Liver (tissue), 3 donors: ENCODE data around the gene JAG2.

Source experiments
- EGR1 ChIP-seq, 2 donors: IDR thresholded peaks; 2 replicates each; pipeline ENCODE4 v1.6.1; 2016 to 2018; ENCODE audit warnings: antibody characterized with exemption in 2 of 2, low read depth in 2 of 2
- GABPA ChIP-seq, 2 donors: IDR thresholded peaks in 1 of 2; conservative IDR thresholded peaks in 1 of 2; 2 replicates each; pipeline ENCODE4 v1.6.1; 2016; ENCODE audit warnings: antibody characterized with exemption in 2 of 2, mild to moderate bottlenecking in 1 of 2, moderate library complexity in 1 of 2
- HNF4A ChIP-seq, 2 donors: conservative IDR thresholded peaks; 2 replicates each; pipeline ENCODE4 v1.6.1; 2016; ENCODE audit warnings: antibody characterized with exemption in 2 of 2, mild to moderate bottlenecking in 2 of 2
- YY1 ChIP-seq: IDR thresholded peaks from 2 replicates; pipeline ENCODE4 v1.6.1; 2016; ENCODE audit warnings: antibody characterized with exemption, mild to moderate bottlenecking
- TF ChIP-seq, protein P1 (sequence below): IDR thresholded peaks from 2 replicates; pipeline ENCODE4 v1.6.1; 2016; ENCODE audit warnings: antibody characterized with exemption
- TF ChIP-seq, protein P2 (sequence below): fragments of 150-350 bp; IDR thresholded peaks from 2 replicates; pipeline ENCODE4 v1.5.1; 2017; ENCODE audit warnings: improper control_type of control experiment, low read depth, low read length; ENCODE audit not compliant: missing input control
- donor health status: healthy.
- donor health status: healthy.

DNA sequence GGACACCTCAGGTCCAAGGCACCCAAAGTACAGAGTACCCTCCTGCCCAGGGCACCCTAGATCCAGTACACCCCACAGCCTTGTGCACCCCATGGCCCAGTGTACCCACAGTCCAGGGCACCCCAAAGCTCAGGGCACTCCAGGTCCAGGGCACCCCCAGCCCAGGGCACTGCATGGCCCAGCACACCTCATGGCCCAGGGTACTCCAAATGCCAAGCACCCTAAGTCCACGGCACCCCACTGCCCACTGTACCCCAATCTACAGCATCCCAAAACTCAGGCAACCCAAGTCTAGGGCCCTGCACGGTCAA is 6.0 kb downstream of the JAG2 start:
- TF ChIP-seq EGR1 (IDR thresholded peaks at IDR 0.05; ENCODE audit: low read depth in 2 of 2) (no peak), HNF4A (conservative IDR thresholded peaks at IDR 0.05) (no peak), YY1 (no peak), GABPA (IDR thresholded peaks at IDR 0.05 in 1 of 2, conservative IDR thresholded peaks at IDR 0.05 in 1 of 2) (no peak)
- TF ChIP-seq, protein P1, sequence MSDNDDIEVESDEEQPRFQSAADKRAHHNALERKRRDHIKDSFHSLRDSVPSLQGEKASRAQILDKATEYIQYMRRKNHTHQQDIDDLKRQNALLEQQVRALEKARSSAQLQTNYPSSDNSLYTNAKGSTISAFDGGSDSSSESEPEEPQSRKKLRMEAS = no peak
- TF ChIP-seq, protein P2, sequence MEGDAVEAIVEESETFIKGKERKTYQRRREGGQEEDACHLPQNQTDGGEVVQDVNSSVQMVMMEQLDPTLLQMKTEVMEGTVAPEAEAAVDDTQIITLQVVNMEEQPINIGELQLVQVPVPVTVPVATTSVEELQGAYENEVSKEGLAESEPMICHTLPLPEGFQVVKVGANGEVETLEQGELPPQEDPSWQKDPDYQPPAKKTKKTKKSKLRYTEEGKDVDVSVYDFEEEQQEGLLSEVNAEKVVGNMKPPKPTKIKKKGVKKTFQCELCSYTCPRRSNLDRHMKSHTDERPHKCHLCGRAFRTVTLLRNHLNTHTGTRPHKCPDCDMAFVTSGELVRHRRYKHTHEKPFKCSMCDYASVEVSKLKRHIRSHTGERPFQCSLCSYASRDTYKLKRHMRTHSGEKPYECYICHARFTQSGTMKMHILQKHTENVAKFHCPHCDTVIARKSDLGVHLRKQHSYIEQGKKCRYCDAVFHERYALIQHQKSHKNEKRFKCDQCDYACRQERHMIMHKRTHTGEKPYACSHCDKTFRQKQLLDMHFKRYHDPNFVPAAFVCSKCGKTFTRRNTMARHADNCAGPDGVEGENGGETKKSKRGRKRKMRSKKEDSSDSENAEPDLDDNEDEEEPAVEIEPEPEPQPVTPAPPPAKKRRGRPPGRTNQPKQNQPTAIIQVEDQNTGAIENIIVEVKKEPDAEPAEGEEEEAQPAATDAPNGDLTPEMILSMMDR = no peak
